Neural crest cell (in vitro differentiated cells): ENCODE data around the gene NEK10. TPM values are rescaled to one million over a fixed set of nuclear protein-coding genes. Genes with fewer than 3 reads are reported as not detected.

Source experiments
- DNase-seq: peaks from one replicate; pipeline ENCODE4 v3.0.0; 2021; ENCODE audit warnings: low read depth, mixed read lengths, low spot score
- H3K27ac Mint-ChIP-seq: one replicate; pipeline ENCODE4 v1.8.0; 2021; ENCODE audit warnings: mild to moderate bottlenecking, mixed read lengths; ENCODE audit not compliant: unreplicated experiment
- H3K27me3 Mint-ChIP-seq: 2 replicates; pipeline ENCODE4 v1.8.0; 2021; ENCODE audit warnings: low read depth, mild to moderate bottlenecking, mixed read lengths
- H3K36me3 Mint-ChIP-seq: 2 replicates; pipeline ENCODE4 v1.8.0; 2021; ENCODE audit warnings: low read depth, mild to moderate bottlenecking, mixed read lengths
- H3K4me1 Mint-ChIP-seq: 2 replicates; pipeline ENCODE4 v1.8.0; 2021; ENCODE audit warnings: mixed read lengths
- H3K4me3 Mint-ChIP-seq: one replicate; pipeline ENCODE4 v1.8.0; 2021; ENCODE audit warnings: mild to moderate bottlenecking, mixed read lengths
- H3K9me3 Mint-ChIP-seq: 2 replicates; pipeline ENCODE4 v1.8.0; 2021; ENCODE audit warnings: mixed read lengths
- CTCF ChIP-seq: fragments of 200-600 bp; sonication (generic); conservative IDR thresholded peaks from 2 replicates; pipeline ENCODE4 v1.5.0; 2021; ENCODE audit warnings: antibody characterized with exemption, mild to moderate bottlenecking
- total RNA-seq: library from RNA; stranded (reverse); gene quantifications from 2 replicates; pipeline ENCODE4 v1.2.1, GENCODE V29; 2021

The NEK10 gene
- total RNA-seq, 1 donor from 2014 or later, result 2.7 TPM

DNA sequence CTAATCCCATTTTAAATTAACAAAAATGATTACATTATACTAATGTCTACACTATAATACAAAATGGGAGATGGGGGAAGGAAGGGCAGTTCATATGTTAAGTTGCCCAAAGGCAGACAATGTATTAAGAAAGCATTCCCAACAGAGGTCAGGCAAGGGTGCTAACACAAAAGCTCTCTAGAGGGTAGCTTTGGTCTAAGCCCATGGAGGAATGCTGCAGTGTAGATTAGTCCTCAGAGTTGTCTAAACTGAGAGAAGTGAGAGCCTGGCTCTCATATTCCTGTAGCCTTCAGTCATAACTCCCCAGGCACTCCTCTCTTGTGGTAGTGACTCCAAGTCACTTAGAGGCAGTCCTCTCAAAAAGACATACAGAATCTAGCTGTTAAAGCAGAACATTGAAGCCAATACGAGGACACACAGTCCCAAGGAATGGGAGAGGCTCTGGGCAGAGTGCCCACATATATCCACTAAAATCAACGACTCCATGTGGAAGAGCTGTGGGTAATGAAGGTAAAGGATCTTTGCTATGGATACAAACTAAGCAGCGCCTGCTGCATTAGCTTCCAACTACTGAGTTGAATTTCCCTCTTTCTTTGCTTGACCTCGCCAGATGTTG lies 14.5 kb downstream of the NEK10 start:
- Mint-ChIP-seq H3K36me3 (no peaks in the 10 kb centered on the region), H3K4me1 (peaks cover 5% of the 10 kb centered on the region), H3K27ac (no peak overlapping the region), H3K4me3 (no peak overlapping the region), H3K27me3 (no peaks in the 10 kb centered on the region), H3K9me3 (no peaks in the 10 kb centered on the region)
- DNase-seq, result no peak
- TF ChIP-seq CTCF, result no peak

DNA sequence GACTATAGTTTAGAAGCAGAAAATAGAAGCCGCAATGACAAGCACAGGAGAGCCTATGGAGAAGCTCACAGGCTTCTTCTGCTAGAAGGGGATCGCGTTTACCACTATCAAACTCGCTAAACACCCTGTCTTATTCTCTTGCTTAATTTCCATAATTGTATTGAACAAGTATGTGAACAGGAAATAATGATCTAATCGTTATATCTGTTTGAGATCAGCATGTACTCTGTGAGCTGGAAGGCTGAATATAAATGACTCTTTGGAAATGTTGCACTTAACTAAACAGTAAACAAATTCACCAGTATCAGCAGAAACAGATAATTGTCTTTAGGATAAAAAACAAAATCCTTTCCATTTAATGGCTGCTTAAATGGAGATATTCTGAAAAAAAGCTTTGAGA lies 15.0 kb downstream of the NEK10 start:
- Mint-ChIP-seq H3K9me3 (no peaks in the 10 kb centered on the region), H3K27me3 (no peaks in the 10 kb centered on the region), H3K36me3 (no peaks in the 10 kb centered on the region), H3K27ac (no peak overlapping the region), H3K4me3 (no peak overlapping the region), H3K4me1 (peaks cover 5% of the 10 kb centered on the region)
- no peak for DNase-seq
- no peak for TF ChIP-seq CTCF

GRCh38 chr3:27353221-27353620 lies 16.0 kb downstream of the NEK10 start:
- no peak for TF ChIP-seq CTCF
- Mint-ChIP-seq H3K9me3 (no peaks in the 10 kb centered on the region), H3K27ac (no peak overlapping the region), H3K27me3 (no peaks in the 10 kb centered on the region), H3K4me1 (peaks cover 5% of the 10 kb centered on the region), H3K36me3 (no peaks in the 10 kb centered on the region), H3K4me3 (no peak overlapping the region)
- no peak for DNase-seq

DNA sequence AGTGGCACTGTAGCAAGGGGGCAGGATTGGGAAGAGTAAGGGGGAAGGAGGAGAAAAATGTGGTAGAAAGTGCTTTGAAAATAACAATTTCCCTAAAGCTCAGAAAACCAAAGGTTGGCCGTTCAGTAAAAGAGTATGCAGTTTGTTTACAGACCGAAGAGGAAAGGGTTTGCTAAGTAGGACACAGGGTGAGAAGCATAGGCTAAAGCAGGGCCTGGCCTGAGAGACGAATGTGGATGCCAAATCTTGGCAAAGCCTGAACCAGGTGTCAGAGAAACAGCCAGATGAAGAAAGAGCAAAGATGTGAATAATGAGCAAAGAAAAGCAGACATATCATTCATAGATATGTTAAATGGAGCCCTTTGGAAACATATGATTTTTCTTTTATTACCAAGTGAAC lies 17.1 kb downstream of the NEK10 start:
- no peak for DNase-seq
- Mint-ChIP-seq H3K4me1 (peaks cover 5% of the 10 kb centered on the region), H3K27me3 (no peaks in the 10 kb centered on the region), H3K9me3 (no peaks in the 10 kb centered on the region), H3K36me3 (no peaks in the 10 kb centered on the region), H3K4me3 (no peak overlapping the region), H3K27ac (no peak overlapping the region)
- TF ChIP-seq CTCF, result no peak

DNA sequence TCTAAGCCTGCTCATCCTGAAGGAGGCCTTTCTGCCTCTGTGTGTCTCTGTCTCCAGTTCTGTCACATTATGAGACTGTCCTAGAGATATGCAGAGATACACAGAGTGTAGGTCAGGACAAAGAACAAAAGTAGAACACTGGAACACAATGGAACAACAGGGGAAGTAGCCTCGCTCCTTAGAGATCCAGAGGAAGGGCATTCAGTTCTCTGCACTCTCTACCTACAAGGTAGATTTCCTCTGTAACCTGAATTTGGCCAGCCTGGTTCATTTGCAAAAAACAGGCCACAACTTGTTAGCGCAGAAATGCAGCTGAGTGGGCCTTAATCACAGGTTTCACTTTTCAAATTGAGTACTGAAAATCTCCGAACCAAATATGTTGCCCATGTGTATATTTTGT lies 19.4 kb downstream of the NEK10 start:
- no peaks in the 10 kb centered on the region for H3K36me3 Mint-ChIP-seq
- no peak for TF ChIP-seq CTCF
- no peaks in the 10 kb centered on the region for H3K9me3 Mint-ChIP-seq
- H3K4me3 Mint-ChIP-seq, result no peak overlapping the region
- DNase-seq, result no peak
- H3K27ac Mint-ChIP-seq, result no peak overlapping the region
- H3K4me1 Mint-ChIP-seq, result peaks cover 5% of the 10 kb centered on the region
- no peaks in the 10 kb centered on the region for H3K27me3 Mint-ChIP-seq
